ENCODE measurements around the gene SMARCC1.

GRCh38 chr3:47573190-47574172 is 208.2 kb downstream of the SMARCC1 start:
- TF ChIP-seq, protein P1, sequence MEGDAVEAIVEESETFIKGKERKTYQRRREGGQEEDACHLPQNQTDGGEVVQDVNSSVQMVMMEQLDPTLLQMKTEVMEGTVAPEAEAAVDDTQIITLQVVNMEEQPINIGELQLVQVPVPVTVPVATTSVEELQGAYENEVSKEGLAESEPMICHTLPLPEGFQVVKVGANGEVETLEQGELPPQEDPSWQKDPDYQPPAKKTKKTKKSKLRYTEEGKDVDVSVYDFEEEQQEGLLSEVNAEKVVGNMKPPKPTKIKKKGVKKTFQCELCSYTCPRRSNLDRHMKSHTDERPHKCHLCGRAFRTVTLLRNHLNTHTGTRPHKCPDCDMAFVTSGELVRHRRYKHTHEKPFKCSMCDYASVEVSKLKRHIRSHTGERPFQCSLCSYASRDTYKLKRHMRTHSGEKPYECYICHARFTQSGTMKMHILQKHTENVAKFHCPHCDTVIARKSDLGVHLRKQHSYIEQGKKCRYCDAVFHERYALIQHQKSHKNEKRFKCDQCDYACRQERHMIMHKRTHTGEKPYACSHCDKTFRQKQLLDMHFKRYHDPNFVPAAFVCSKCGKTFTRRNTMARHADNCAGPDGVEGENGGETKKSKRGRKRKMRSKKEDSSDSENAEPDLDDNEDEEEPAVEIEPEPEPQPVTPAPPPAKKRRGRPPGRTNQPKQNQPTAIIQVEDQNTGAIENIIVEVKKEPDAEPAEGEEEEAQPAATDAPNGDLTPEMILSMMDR (conservative IDR thresholded peaks at IDR 0.05; ENCODE audit: low read depth, low read length): no peak
- TF ChIP-seq CHD1 (IDR thresholded peaks at IDR 0.05; ENCODE audit: low read depth, low read length) (no peak), POLR2A (IDR thresholded peaks at IDR 0.05; ENCODE audit: low read depth, low read length) (no peak), NFE2L2 (IDR thresholded peaks at IDR 0.05; ENCODE audit: low read depth, low read length) (no peak), BHLHE40 (IDR thresholded peaks at IDR 0.05; ENCODE audit: low read depth, low read length) (no peak)
